Bronchial epithelial cell (primary cell): ENCODE results near the gene NEU1. TPM values are rescaled to one million over a fixed set of nuclear protein-coding genes. Genes with fewer than 3 reads are reported as not detected.

Experiments
- DNase-seq: peaks from one replicate; pipeline ENCODE4 v3.0.0-alpha.2; 2010; ENCODE audit warnings: low read depth
- FAIRE-seq: peaks from 2 replicates; lab custom pipeline; 2011; peaks lifted over from hg19 to GRCh38; lab: Jason Lieb, UNC
- H3K27me3 ChIP-seq: 2 replicates; pipeline ENCODE4 v1.5.1; 2011; ENCODE audit warnings: low read length; ENCODE audit not compliant: control insufficient read depth, insufficient read depth
- H3K36me3 ChIP-seq: 2 replicates; pipeline ENCODE4 v1.5.1; 2011; ENCODE audit warnings: low read length; ENCODE audit not compliant: control insufficient read depth, insufficient read depth
- H3K4me3 ChIP-seq: 2 replicates; pipeline ENCODE4 v1.5.1; 2011; ENCODE audit warnings: mild to moderate bottlenecking, low read depth, low read length, control low read depth
- total RNA-seq: library from RNA; depleted of rRNA; stranded (reverse); fragments of >200 nt; gene quantifications from 2 replicates; pipeline ENCODE4 v1.2.1, GENCODE V29; 2014
- TF ChIP-seq, protein P1 (sequence below): IDR thresholded peaks from 2 replicates; pipeline ENCODE4 v1.5.1; 2011; ENCODE audit warnings: mild to moderate bottlenecking, moderate library complexity, low read length, control low read depth, inconsistent platforms; ENCODE audit not compliant: insufficient read depth, severe bottlenecking

The NEU1 gene
- total RNA-seq, 1 donor from 2014 or later: 70.3 TPM

DNA sequence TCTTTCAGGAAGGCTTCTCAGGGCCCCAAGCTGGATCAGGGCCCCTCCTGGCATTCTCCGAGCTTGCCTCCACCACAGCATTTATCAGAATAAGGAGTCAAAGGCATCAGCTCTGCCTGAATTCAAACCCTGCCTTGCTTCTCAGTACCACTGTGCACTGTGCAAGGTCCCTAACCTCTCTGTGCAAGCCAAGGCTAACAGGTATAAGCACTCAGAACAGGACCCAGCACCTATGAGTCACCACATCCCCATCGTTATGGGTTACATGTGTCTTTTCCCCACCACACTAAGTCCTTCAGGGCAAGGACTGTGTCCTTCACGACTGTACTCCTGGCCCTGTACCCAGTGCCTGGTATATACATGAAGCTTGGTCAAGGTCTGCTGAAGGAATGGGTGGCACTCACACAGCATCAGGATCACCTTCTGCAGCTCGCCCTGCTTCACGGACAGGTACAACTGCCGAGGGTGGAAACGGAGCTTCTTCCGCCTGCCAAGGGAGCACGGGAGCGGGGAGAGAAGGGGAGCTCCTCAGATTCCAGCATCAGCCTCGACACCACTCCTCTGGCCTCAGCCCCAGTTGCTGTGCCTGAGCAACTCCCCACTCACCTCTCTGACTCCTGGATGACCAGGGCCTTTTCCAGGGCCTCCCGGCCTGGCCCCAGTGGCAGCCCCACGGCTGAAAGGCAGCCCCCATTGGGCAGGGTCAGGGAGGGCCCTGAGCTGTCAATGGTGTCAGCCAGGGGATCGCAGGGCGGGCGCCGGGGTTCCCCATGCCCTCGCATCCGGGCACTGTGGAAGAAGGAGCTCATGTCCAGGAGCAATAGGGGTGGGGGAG lies 24.8 kb upstream of the NEU1 start:
- FAIRE-seq: peak; percentile 95
- TF ChIP-seq, protein P1, sequence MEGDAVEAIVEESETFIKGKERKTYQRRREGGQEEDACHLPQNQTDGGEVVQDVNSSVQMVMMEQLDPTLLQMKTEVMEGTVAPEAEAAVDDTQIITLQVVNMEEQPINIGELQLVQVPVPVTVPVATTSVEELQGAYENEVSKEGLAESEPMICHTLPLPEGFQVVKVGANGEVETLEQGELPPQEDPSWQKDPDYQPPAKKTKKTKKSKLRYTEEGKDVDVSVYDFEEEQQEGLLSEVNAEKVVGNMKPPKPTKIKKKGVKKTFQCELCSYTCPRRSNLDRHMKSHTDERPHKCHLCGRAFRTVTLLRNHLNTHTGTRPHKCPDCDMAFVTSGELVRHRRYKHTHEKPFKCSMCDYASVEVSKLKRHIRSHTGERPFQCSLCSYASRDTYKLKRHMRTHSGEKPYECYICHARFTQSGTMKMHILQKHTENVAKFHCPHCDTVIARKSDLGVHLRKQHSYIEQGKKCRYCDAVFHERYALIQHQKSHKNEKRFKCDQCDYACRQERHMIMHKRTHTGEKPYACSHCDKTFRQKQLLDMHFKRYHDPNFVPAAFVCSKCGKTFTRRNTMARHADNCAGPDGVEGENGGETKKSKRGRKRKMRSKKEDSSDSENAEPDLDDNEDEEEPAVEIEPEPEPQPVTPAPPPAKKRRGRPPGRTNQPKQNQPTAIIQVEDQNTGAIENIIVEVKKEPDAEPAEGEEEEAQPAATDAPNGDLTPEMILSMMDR: no peak

DNA sequence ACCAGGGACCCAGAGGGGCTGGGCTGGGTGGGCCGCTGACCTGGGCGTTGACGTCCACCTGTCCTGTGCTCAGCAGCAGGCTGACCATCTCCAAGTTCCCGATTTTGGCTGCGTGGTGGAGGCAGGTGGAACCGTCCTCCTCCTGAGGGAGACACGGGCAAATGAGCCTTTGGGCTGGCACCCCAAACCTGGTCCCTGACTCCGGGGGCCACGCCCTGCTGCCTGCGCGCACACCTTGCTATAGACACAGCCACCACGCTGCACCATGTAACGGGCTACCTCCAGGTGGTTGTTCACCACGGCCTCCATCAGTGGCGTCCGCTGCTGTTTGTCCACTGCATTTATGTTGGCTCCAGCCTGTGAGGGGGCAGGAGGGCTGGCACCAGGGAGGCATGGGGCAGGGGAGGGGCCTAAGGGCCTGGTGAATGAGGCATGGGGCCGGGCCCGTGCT lies 23.9 kb upstream of the NEU1 start:
- FAIRE-seq (no peak), DNase-seq (no peak)
- TF ChIP-seq, protein P1: no peak
- Histone ChIP-seq H3K27me3 (no peaks in the 10 kb centered on the region), H3K4me3 (no peak overlapping the region), H3K36me3 (peaks cover 42% of the 10 kb centered on the region)

More for the DNA sequence above, 24.8 kb upstream of the NEU1 start:
- H3K27me3 ChIP-seq: no peaks in the 10 kb centered on the region
- no peak for DNase-seq
- H3K36me3 ChIP-seq: peaks cover 40% of the 10 kb centered on the region
- H3K4me3 ChIP-seq: no peak overlapping the region

DNA sequence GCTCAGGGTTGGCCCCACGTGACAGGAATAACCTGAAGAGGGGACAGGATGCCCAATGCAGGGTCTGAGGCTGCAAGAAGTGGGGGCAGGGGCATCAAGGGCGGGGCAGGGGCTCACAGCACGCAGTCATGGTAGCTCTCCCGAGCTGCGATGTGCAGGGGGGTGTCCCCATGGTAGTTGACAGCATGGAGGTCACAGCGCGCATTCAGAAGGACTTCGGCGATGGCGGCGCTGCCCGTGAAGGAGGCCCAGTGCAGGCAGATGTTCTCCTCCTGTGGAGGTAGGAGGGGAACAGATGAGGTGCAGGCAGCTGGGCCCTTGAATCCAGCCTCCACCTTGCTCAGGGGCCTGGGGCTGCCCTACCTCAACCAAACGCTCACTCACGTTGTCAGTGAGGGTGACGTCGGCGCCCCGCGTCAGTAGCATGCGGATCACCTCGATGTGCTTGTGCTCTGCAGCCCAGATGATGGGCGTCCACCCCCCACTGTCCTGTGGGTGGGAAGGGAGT lies 22.0 kb upstream of the NEU1 start:
- DNase-seq: no peak
- FAIRE-seq: no peak
- H3K4me3 ChIP-seq: no peak overlapping the region
- TF ChIP-seq, protein P1: no peak
- H3K36me3 ChIP-seq: peaks cover 42% of the 10 kb centered on the region
- H3K27me3 ChIP-seq: no peaks in the 10 kb centered on the region

DNA sequence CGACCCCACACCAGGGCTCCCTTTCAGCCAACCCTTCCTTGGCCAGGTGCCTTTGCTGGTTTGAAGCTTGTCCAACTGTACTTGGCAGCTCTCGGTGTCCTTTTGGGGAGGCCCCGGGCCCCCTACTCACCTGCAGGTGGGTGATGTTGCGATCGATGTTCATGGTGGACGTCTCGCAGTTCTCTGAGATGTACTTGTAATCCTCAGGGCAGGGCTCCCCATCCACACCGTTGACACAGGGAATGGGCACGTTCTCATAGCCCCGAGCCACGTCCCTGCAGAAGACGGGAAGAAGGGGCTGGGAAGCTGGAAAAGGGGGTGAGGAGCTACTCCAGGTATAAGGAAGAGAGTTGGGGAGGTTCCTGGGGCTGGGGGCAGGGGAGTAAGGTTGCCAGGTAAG lies 21.1 kb upstream of the NEU1 start:
- no peak for FAIRE-seq
- Histone ChIP-seq H3K27me3 (no peaks in the 10 kb centered on the region), H3K36me3 (peaks cover 40% of the 10 kb centered on the region)

DNA sequence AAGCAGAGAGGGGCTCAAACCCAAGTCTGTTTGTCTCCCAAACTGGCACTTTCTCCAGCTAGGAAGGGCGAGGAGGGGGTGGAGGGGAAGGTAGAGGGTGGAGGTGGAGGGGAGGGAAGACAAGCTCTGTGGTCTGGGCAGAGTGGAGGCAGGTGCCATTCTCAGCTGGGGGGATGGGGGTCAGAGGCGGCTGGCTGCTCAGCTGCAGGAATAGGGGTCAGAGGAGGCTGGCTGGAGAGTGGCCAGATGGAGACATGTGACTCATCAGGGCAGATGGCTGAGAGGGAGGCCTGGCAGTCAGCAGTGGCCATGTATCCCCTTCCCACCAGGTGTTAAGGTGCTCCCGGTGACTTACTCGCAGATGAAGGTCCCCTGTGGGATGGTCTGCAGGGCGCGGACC lies 19.7 kb upstream of the NEU1 start:
- DNase-seq (no peak), FAIRE-seq (no peak)
- Histone ChIP-seq H3K36me3 (peaks cover 34% of the 10 kb centered on the region), H3K4me3 (no peak overlapping the region), H3K27me3 (no peaks in the 10 kb centered on the region)
- TF ChIP-seq, protein P1: no peak

More for the DNA sequence above, 21.1 kb upstream of the NEU1 start:
- no peak overlapping the region for H3K4me3 ChIP-seq
- TF ChIP-seq, protein P1: no peak
- no peak for DNase-seq
